ENCODE data around the gene PRKAB2. TPM values are rescaled to one million over a fixed set of nuclear protein-coding genes. Genes with fewer than 3 reads are reported as not detected.
A peak's percentile ranks its signal among the peaks of the same experiment; 100 is the strongest.

PRKAB2 gene
- total and polyA plus RNA-seq, 2 of the 4 experiments (the other 2 are of a cell fraction) = 8.4 to 11.0 TPM

GRCh38 chr1:147171399-147172167 is 687 bp downstream of the PRKAB2 start:
- 8% methylated on average over 5 of the region's 32 CpGs; no CpG with 5 or more reads in 1 of the 2 experiments for WGBS, 2 experiments (ENCODE audit: extremely low coverage in 2 of 2, insufficient read length in 1 of 2)
- POLR2A ChIA-PET (ENCODE audit: unreplicated experiment) = no interaction called here

More at GRCh38 chr1:147171399-147172167, 687 bp downstream of the PRKAB2 start:
- Histone ChIP-seq H2BK20ac (ENCODE audit: low read depth, low read length) (0 out of 2 replicates have a peak overlapping the region, but pooled peaks have one; percentile 13), H2AFZ (replicated peaks; ENCODE audit: low read length, poor library complexity) (peak overlapping the region; percentile 99), H3K56ac (ENCODE audit: extremely low read depth, insufficient read depth, low read length) (peak overlapping the region; percentile 73), H2BK15ac (ENCODE audit: low read depth, low read length) (peak overlapping the region; percentile 22; the same call in 2 of the 3 replicates), H3K18ac (ENCODE audit: low read depth, low read length) (peak overlapping the region; percentile 25), H3K4me1 (ENCODE audit: control insufficient read depth, insufficient read depth, low read length) (peaks cover 8% of the 10 kb centered on the region), H2AK9ac (replicated peaks; ENCODE audit: low read depth, low read length, poor library complexity) (peak overlapping the region; percentile 89), H4K5ac (ENCODE audit: low read depth, low read length) (peak overlapping the region; percentile 36; the same call in 1 of the 2 replicates), H3K4me2 (ENCODE audit: low read depth, low read length) (peak overlapping the region; percentile 90), H3K9me3 (ENCODE audit: control insufficient read depth, insufficient read depth, low read length) (no peaks in the 10 kb centered on the region), H3K27ac (ENCODE audit: insufficient read depth, low read length) (peak overlapping the region; percentile 76), H4K8ac (ENCODE audit: low read depth in 2 of 2, low read length in 2 of 2) (peak overlapping the region; percentile 61 to 69; a peak in 3 of 4 replicates), H3K14ac (replicated peaks; ENCODE audit: low read depth, low read length) (peak overlapping the region; percentile 39), H3K27me3 (ENCODE audit: control insufficient read depth, insufficient read depth, low read length) (no peaks in the 10 kb centered on the region), H3K36me3 (ENCODE audit: control insufficient read depth, insufficient read depth, low read length) (peaks cover 2% of the 10 kb centered on the region; the same call in 1 of the 2 replicates), H2AK5ac (ENCODE audit: low read depth, low read length) (peak overlapping the region; percentile 88), H4K20me1 (ENCODE audit: insufficient read depth, low read length) (peaks cover 4% of the 10 kb centered on the region), H2BK5ac (ENCODE audit: low read depth, low read length, poor library complexity, severe bottlenecking) (peak overlapping the region; percentile 66), H3K9ac (ENCODE audit: low read depth, low read length) (peak overlapping the region; percentile 86), H3K4me3 (ENCODE audit: insufficient read depth, low read depth, low read length) (peak overlapping the region; percentile 76), H2BK120ac (ENCODE audit: low read depth, low read length) (peak overlapping the region; percentile 66), H4K91ac (ENCODE audit: insufficient read depth, low read depth, low read length) (peak overlapping the region; percentile 43), H3K79me1 (ENCODE audit: low read depth in 1 of 2, low read length in 2 of 2) (peaks cover 26 to 44% of the 10 kb centered on the region in 2 experiments), H3K9me1 (ENCODE audit: insufficient read depth, low read length) (peaks cover 7% of the 10 kb centered on the region), H3K4ac (ENCODE audit: low read depth, low read length) (peak overlapping the region; percentile 62), H3K23ac (ENCODE audit: low read depth, low read length) (peak overlapping the region; percentile 91)
- ATAC-seq (ENCODE audit: low read depth) (no peak), DNase-seq (no peak)
- intact Hi-C loops (cut with micrococcal nuclease) = loop anchor here (1.0 to 5.0 kb wide), 5 partner anchors 56 to 721 kb away; partner anchors contain the start of genes CHD1L and FMO5
- TF ChIP-seq MXI1 (IDR thresholded peaks at IDR 0.05; ENCODE audit: borderline replicate concordance, low read depth, low read length) = peak; percentile 42; the same call in 1 of the 2 replicates
- TF ChIP-seq CEBPB (IDR thresholded peaks at IDR 0.05; ENCODE audit: low read depth, low read length) = no peak
- CTCF ChIA-PET = interaction anchor here (0.9 kb wide), 1 partner anchor 218 kb away, joined by 3 read pairs; no protein-coding TSS in a partner anchor
- dilution Hi-C loops (cut with HindIII; ENCODE audit: low sequenced_read_pairs, unreplicated experiment) = no loop called here
- BruUV-seq (replicated peaks) = no TSS peak
- in situ Hi-C loops (cut with MboI; ENCODE audit: low sequenced_read_pairs) = loop anchor here (5.0 kb wide), 1 partner anchor 76 kb away; no protein-coding TSS in a partner anchor

Data from IMR-90 (cell line).